IMR-90 (cell line): ENCODE results near the gene IL2RA. TPM values are rescaled to one million over a fixed set of nuclear protein-coding genes. Genes with fewer than 3 reads are reported as not detected.

Experiments used
- ATAC-seq: fragments of 200-7000 bp; cut with Tn5 transposase; 2 replicates; pipeline ENCODE4 v1.9.1; 2020; ENCODE audit warnings: low read depth, mild to moderate bottlenecking, moderate library complexity
- BruUV-seq: library from RNA; stranded (reverse); fragments of 400-500 nt; replicated peaks from 2 replicates; lab custom pipeline; 2021; lab: Mats Ljungman, UMichigan
- CTCF ChIA-PET: fragments of 300-600 bp; formaldehyde crosslinking; extraction: SDS; loops from one replicate; lab custom pipeline; 2021; ENCODE audit warnings: antibody characterized with exemption; lab: Yijun Ruan, JAX
- POLR2A ChIA-PET: fragments of 300-600 bp; sonication (Branson Sonifier 250); formaldehyde crosslinking; loops from one replicate; lab custom pipeline; 2022; ENCODE audit warnings: antibody characterized with exemption; ENCODE audit not compliant: unreplicated experiment; lab: Charles Lee
- DNase-seq: peaks from one replicate; pipeline ENCODE4 v3.0.0; 2013
- H2AFZ ChIP-seq: replicated peaks from 2 replicates; pipeline ENCODE3; 2013; ENCODE audit warnings: low read length, mild to moderate bottlenecking; ENCODE audit not compliant: poor library complexity
- H2AK5ac ChIP-seq: 2 replicates; pipeline ENCODE4 v1.6.1; 2013; ENCODE audit warnings: low read depth, low read length, inconsistent platforms
- H2AK9ac ChIP-seq: replicated peaks from 2 replicates; pipeline ENCODE3; 2013; ENCODE audit warnings: mild to moderate bottlenecking, low read depth, low read length, moderate library complexity; ENCODE audit not compliant: poor library complexity
- H2BK120ac ChIP-seq: 2 replicates; pipeline ENCODE4 v1.6.1; 2013; ENCODE audit warnings: low read depth, low read length, inconsistent platforms
- H2BK15ac ChIP-seq: 3 replicates; pipeline ENCODE4 v1.6.1; 2013; ENCODE audit warnings: low read depth, low read length, inconsistent platforms
- H2BK20ac ChIP-seq: 2 replicates; pipeline ENCODE4 v1.6.1; 2013; ENCODE audit warnings: low read depth, mild to moderate bottlenecking, inconsistent platforms, low read length, moderate library complexity
- H2BK5ac ChIP-seq: 2 replicates; pipeline ENCODE4 v1.6.1; 2013; ENCODE audit warnings: mild to moderate bottlenecking, low read depth, low read length, inconsistent platforms; ENCODE audit not compliant: poor library complexity, severe bottlenecking
- H3K14ac ChIP-seq: replicated peaks from 2 replicates; pipeline ENCODE4 v1.6.1; 2013; ENCODE audit warnings: low read depth, low read length, inconsistent platforms
- H3K18ac ChIP-seq: 2 replicates; pipeline ENCODE4 v1.6.1; 2013; ENCODE audit warnings: low read depth, low read length, control low read depth
- H3K23ac ChIP-seq: 2 replicates; pipeline ENCODE4 v1.6.1; 2013; ENCODE audit warnings: low read depth, low read length, inconsistent platforms
- H3K27ac ChIP-seq: 2 replicates; pipeline ENCODE4 v1.5.1; 2013; ENCODE audit warnings: mild to moderate bottlenecking, control low read depth, low read length; ENCODE audit not compliant: insufficient read depth
- H3K27me3 ChIP-seq: 2 replicates; pipeline ENCODE4 v1.6.1; 2013; ENCODE audit warnings: low read length; ENCODE audit not compliant: control insufficient read depth, insufficient read depth
- H3K36me3 ChIP-seq: 2 replicates; pipeline ENCODE4 v1.6.1; 2013; ENCODE audit warnings: low read length, mixed read lengths; ENCODE audit not compliant: control insufficient read depth, insufficient read depth
- H3K4ac ChIP-seq: 2 replicates; pipeline ENCODE4 v1.6.1; 2013; ENCODE audit warnings: low read depth, low read length, inconsistent platforms
- H3K4me1 ChIP-seq: 2 replicates; pipeline ENCODE4 v1.6.1; 2013; ENCODE audit warnings: low read length, mixed read lengths; ENCODE audit not compliant: control insufficient read depth, insufficient read depth
- H3K4me2 ChIP-seq: 2 replicates; pipeline ENCODE4 v1.6.1; 2013; ENCODE audit warnings: low read depth, mild to moderate bottlenecking, control low read depth, low read length, moderate library complexity
- H3K4me3 ChIP-seq: 2 replicates; pipeline ENCODE4 v1.5.1; 2013; ENCODE audit warnings: low read depth, mild to moderate bottlenecking, control low read depth, low read length, moderate library complexity; ENCODE audit not compliant: insufficient read depth
- H3K56ac ChIP-seq: 2 replicates; pipeline ENCODE4 v1.6.1; 2013; ENCODE audit warnings: low read length, inconsistent platforms; ENCODE audit not compliant: insufficient read depth; ENCODE audit errors: extremely low read depth
- H3K79me1 ChIP-seq, 2 experiments: 2 replicates each; pipeline ENCODE4 v1.6.1; 2013; ENCODE audit warnings: low read length in 2 of 2, inconsistent platforms in 1 of 2, low read depth in 1 of 2
- H3K9ac ChIP-seq: 2 replicates; pipeline ENCODE4 v1.6.1; 2013; ENCODE audit warnings: low read depth, low read length, control low read depth
- H3K9me1 ChIP-seq: 2 replicates; pipeline ENCODE4 v1.6.1; 2013; ENCODE audit warnings: low read length, inconsistent platforms; ENCODE audit not compliant: insufficient read depth
- H3K9me3 ChIP-seq: 2 replicates; pipeline ENCODE4 v1.6.1; 2013; ENCODE audit warnings: low read length; ENCODE audit not compliant: control insufficient read depth, insufficient read depth
- H4K20me1 ChIP-seq: 2 replicates; pipeline ENCODE4 v1.6.1; 2013; ENCODE audit warnings: low read length, inconsistent platforms; ENCODE audit not compliant: insufficient read depth
- H4K5ac ChIP-seq: 2 replicates; pipeline ENCODE4 v1.6.1; 2013; ENCODE audit warnings: mild to moderate bottlenecking, low read depth, low read length, control low read depth
- H4K8ac ChIP-seq, 2 experiments: 2 replicates each; pipeline ENCODE4 v1.6.1; 2013; ENCODE audit warnings: low read depth in 2 of 2, low read length in 2 of 2, control low read depth in 1 of 2, inconsistent platforms in 1 of 2
- H4K91ac ChIP-seq: 2 replicates; pipeline ENCODE4 v1.6.1; 2013; ENCODE audit warnings: low read depth, low read length, inconsistent platforms; ENCODE audit not compliant: insufficient read depth
- BHLHE40 ChIP-seq: fragments of 150-350 bp; IDR thresholded peaks from 2 replicates; pipeline ENCODE4 v1.6.1; 2016; ENCODE audit warnings: mild to moderate bottlenecking, low read depth, low read length
- CEBPB ChIP-seq: IDR thresholded peaks from 2 replicates; pipeline ENCODE4 v1.6.1; 2012; ENCODE audit warnings: low read depth, low read length, improper control_type of control experiment
- CHD1 ChIP-seq: IDR thresholded peaks from 2 replicates; pipeline ENCODE4 v1.6.1; 2012; ENCODE audit warnings: low read depth, low read length, improper control_type of control experiment
- FOS ChIP-seq: fragments of 150-350 bp; IDR thresholded peaks from 2 replicates; pipeline ENCODE4 v1.6.1; 2016; ENCODE audit warnings: low read depth, low read length
- MAZ ChIP-seq: IDR thresholded peaks from 2 replicates; pipeline ENCODE4 v1.6.1; 2012; ENCODE audit warnings: low read depth, mild to moderate bottlenecking, low read length, improper control_type of control experiment, moderate library complexity, borderline replicate concordance
- MXI1 ChIP-seq: IDR thresholded peaks from 2 replicates; pipeline ENCODE4 v1.6.1; 2012; ENCODE audit warnings: low read depth, mild to moderate bottlenecking, low read length, moderate library complexity, borderline replicate concordance
- NFE2L2 ChIP-seq: fragments of 150-350 bp; IDR thresholded peaks from 2 replicates; pipeline ENCODE4 v1.6.1; 2016; ENCODE audit warnings: low read depth, mild to moderate bottlenecking, low read length
- POLR2A ChIP-seq: IDR thresholded peaks from 2 replicates; pipeline ENCODE4 v1.6.1; 2012; ENCODE audit warnings: mild to moderate bottlenecking, low read depth, low read length
- RAD21 ChIP-seq: IDR thresholded peaks from 2 replicates; pipeline ENCODE4 v1.6.1; 2012; ENCODE audit warnings: low read length, improper control_type of control experiment
- RFX5 ChIP-seq: IDR thresholded peaks from 2 replicates; pipeline ENCODE4 v1.8.0; 2012; ENCODE audit warnings: low read depth, mild to moderate bottlenecking, low read length, moderate library complexity
- SMC3 ChIP-seq: fragments of 150-350 bp; IDR thresholded peaks from 2 replicates; pipeline ENCODE4 v1.6.1; 2016; ENCODE audit warnings: low read depth, mild to moderate bottlenecking, antibody characterized with exemption, low read length, moderate library complexity
- WGBS, 2 experiments: methylation state at CpG; one replicate each; pipeline versions ENCODE4 v1.1.5 to v1.1.7; 2013; ENCODE audit warnings: missing lambda C conversion rate in 2 of 2; ENCODE audit not compliant: insufficient read length in 1 of 2; ENCODE audit errors: extremely low coverage in 2 of 2; 5-methylcytosine and 5-hydroxymethylcytosine counted together
- dilution Hi-C: fragments of 300-500 bp; cut with HindIII; formaldehyde crosslinking; loops from one replicate; pipeline ENCODE4 v1.14.3; 2018; ENCODE audit warnings: low sequenced_read_pairs; ENCODE audit not compliant: unreplicated experiment
- in situ Hi-C: fragments of 300-500 bp; cut with MboI; formaldehyde crosslinking; loops from 3 replicates; pipeline ENCODE4 v1.14.3; 2019; ENCODE audit warnings: low sequenced_read_pairs, inconsistent platforms, mixed read lengths
- intact Hi-C: fragments of 100-400 bp; cut with micrococcal nuclease; formaldehyde crosslinking; loops from 2 replicates; pipeline ENCODE4 v1.10.0; 2022
- polyA plus RNA-seq, 3 experiments: library from polyadenylated mRNA; depleted of rRNA; stranded (reverse); fragments of >200 nt; gene quantifications; 2 replicates each; pipeline ENCODE4 v1.2.3, GENCODE V29; 2012; ENCODE audit warnings: low replicate concordance in 1 of 3
- total RNA-seq: library from RNA; depleted of rRNA; stranded (reverse); fragments of >200 nt; gene quantifications from 2 replicates; pipeline ENCODE4 v1.2.3, GENCODE V29; 2012
- TF ChIP-seq, protein P1 (sequence below): conservative IDR thresholded peaks from 2 replicates; pipeline ENCODE4 v1.5.1; 2012; ENCODE audit warnings: mild to moderate bottlenecking, low read depth, low read length, improper control_type of control experiment
- TF ChIP-seq, protein P2 (sequence below): fragments of 150-350 bp; IDR thresholded peaks from 2 replicates; pipeline ENCODE4 v1.6.1; 2017; ENCODE audit warnings: mild to moderate bottlenecking, antibody characterized with exemption, low read length, low read depth
- TF ChIP-seq, protein P3 (sequence below): fragments of 150-350 bp; IDR thresholded peaks from 2 replicates; pipeline ENCODE4 v1.6.1; 2016; ENCODE audit warnings: low read depth, mild to moderate bottlenecking, low read length, moderate library complexity, borderline replicate concordance

The IL2RA gene
- total and polyA plus RNA-seq, 2 of the 4 experiments (the other 2 are of a cell fraction) = not detected

DNA sequence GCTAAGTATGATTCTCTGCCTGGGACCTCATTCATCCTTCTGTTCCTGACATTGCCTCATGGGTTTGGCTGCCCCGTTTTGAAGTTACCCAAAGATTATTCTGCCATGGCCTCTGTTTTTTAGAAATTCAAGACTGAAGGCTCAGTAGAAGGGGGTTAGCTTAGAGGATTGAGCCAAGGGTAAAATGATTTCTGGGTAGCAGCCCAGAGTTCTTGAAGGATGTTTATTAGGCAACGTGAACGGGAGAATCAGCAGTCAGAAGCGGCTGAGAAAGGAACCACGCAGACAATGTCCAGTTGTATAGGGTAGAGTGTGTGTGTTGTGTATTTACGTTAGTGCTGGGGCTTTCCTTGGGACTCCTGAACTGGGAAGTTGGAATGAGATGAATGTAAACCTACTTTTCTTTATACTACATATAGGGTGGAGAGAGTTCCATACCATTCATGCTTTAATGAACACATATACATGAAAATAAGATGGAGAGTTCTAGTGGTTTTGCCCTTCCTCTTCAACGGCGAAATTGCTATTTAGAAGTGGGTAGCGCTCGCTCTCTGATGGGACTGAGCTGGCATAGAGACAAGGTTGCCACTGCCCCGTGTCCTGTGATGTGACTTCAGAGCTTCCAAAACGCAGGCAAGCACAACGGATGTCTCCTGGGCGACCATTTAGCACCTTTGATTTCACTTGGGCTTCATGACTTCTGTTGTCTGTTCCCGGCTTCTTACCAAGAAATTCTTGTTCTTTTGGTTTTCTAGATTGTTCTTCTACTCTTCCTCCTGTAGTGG lies 49.9 kb downstream of the IL2RA start:
- no peaks in the 10 kb centered on the region for H3K79me1 ChIP-seq
- WGBS, 2 experiments = 78% methylated on average over 8 of the region's 15 CpGs; no CpG with 5 or more reads in 1 of the 2 experiments
- in situ Hi-C loops = no loop called here
- no peak overlapping the region for H4K8ac ChIP-seq
- peaks cover 3% of the 10 kb centered on the region for H3K9me3 ChIP-seq
- POLR2A ChIA-PET = no interaction called here
- H2BK15ac ChIP-seq = no peak overlapping the region
- no peak overlapping the region for H4K91ac ChIP-seq
- ATAC-seq = no peak
- no peak overlapping the region for H3K9ac ChIP-seq
- no peak overlapping the region for H3K27ac ChIP-seq
- no peak for DNase-seq
- H3K4me2 ChIP-seq = no peak overlapping the region
- H3K56ac ChIP-seq = no peak overlapping the region
- BruUV-seq = no TSS peak
- H3K4me1 ChIP-seq = peaks cover 6% of the 10 kb centered on the region
- H3K4ac ChIP-seq = no peak overlapping the region
- no peak overlapping the region for H2AFZ ChIP-seq
- no peak overlapping the region for H3K23ac ChIP-seq
- H3K36me3 ChIP-seq = no peaks in the 10 kb centered on the region
- no peak overlapping the region for H4K5ac ChIP-seq
- H2AK9ac ChIP-seq = no peak overlapping the region
- no peak overlapping the region for H3K18ac ChIP-seq
- CTCF ChIA-PET = no interaction called here
- no peak overlapping the region for H2BK5ac ChIP-seq
- H2BK120ac ChIP-seq = no peak overlapping the region
- no peak overlapping the region for H3K4me3 ChIP-seq
- H2BK20ac ChIP-seq = no peak overlapping the region
- no peaks in the 10 kb centered on the region for H4K20me1 ChIP-seq
- intact Hi-C loops = no loop called here
- TF ChIP-seq RAD21 (no peak), BHLHE40 (no peak), RFX5 (no peak), CHD1 (no peak), NFE2L2 (no peak), MXI1 (no peak), POLR2A (no peak), FOS (no peak), MAZ (no peak), SMC3 (no peak), CEBPB (no peak)
- TF ChIP-seq, protein P1, sequence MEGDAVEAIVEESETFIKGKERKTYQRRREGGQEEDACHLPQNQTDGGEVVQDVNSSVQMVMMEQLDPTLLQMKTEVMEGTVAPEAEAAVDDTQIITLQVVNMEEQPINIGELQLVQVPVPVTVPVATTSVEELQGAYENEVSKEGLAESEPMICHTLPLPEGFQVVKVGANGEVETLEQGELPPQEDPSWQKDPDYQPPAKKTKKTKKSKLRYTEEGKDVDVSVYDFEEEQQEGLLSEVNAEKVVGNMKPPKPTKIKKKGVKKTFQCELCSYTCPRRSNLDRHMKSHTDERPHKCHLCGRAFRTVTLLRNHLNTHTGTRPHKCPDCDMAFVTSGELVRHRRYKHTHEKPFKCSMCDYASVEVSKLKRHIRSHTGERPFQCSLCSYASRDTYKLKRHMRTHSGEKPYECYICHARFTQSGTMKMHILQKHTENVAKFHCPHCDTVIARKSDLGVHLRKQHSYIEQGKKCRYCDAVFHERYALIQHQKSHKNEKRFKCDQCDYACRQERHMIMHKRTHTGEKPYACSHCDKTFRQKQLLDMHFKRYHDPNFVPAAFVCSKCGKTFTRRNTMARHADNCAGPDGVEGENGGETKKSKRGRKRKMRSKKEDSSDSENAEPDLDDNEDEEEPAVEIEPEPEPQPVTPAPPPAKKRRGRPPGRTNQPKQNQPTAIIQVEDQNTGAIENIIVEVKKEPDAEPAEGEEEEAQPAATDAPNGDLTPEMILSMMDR = no peak
- TF ChIP-seq, protein P2, sequence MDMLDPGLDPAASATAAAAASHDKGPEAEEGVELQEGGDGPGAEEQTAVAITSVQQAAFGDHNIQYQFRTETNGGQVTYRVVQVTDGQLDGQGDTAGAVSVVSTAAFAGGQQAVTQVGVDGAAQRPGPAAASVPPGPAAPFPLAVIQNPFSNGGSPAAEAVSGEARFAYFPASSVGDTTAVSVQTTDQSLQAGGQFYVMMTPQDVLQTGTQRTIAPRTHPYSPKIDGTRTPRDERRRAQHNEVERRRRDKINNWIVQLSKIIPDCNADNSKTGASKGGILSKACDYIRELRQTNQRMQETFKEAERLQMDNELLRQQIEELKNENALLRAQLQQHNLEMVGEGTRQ = no peak
- TF ChIP-seq, protein P3, sequence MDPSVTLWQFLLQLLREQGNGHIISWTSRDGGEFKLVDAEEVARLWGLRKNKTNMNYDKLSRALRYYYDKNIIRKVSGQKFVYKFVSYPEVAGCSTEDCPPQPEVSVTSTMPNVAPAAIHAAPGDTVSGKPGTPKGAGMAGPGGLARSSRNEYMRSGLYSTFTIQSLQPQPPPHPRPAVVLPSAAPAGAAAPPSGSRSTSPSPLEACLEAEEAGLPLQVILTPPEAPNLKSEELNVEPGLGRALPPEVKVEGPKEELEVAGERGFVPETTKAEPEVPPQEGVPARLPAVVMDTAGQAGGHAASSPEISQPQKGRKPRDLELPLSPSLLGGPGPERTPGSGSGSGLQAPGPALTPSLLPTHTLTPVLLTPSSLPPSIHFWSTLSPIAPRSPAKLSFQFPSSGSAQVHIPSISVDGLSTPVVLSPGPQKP = no peak
- peaks cover 5% of the 10 kb centered on the region; the same call in 1 of the 2 replicates for H3K27me3 ChIP-seq
- no peaks in the 10 kb centered on the region for H3K9me1 ChIP-seq
- no peak overlapping the region for H2AK5ac ChIP-seq
- dilution Hi-C loops = no loop called here
- H3K14ac ChIP-seq = no peak overlapping the region
